Measurements from ENCODE around the gene CTBP1.

GRCh38 chr4:1175635-1176229, 73.2 kb downstream of the CTBP1 start:
- TF ChIP-seq CTCF (optimal IDR thresholded peaks at IDR 0.05 in 1 of 3, IDR thresholded peaks at IDR 0.05 in 1 of 3, conservative IDR thresholded peaks at IDR 0.05 in 1 of 3; ENCODE audit: extremely low read depth in 1 of 3, insufficient read depth in 2 of 3, low read length in 3 of 3) (no peak), EZH2 (IDR thresholded peaks at IDR 0.05; ENCODE audit: low read length) (no peak)

Data from keratinocyte (primary cell).